GM12878 (cell line): ENCODE data around the gene ASCC1. TPM values are rescaled to one million over a fixed set of nuclear protein-coding genes. Genes with fewer than 3 reads are reported as not detected.

Experiments
- ATAC-seq: fragments of 200-7000 bp; cut with Tn5 transposase; 3 replicates; pipeline ENCODE4 v1.9.1; 2020; ENCODE audit warnings: mild to moderate bottlenecking, moderate library complexity
- BruUV-seq: library from RNA; stranded (reverse); fragments of 400-500 nt; replicated peaks from 2 replicates; lab custom pipeline; 2021; lab: Mats Ljungman, UMichigan
- CTCF ChIA-PET: fragments of 300-600 bp; sonication (Branson Sonifier 250); formaldehyde crosslinking; extraction: SDS; loops from one replicate; lab custom pipeline; 2021; ENCODE audit warnings: inconsistent platforms; lab: Yijun Ruan, JAX
- POLR2A ChIA-PET: fragments of 350-600 bp; formaldehyde crosslinking; extraction: SDS; loops from one replicate; lab custom pipeline; 2021; ENCODE audit warnings: inconsistent platforms; lab: Charles Lee
- RAD21 ChIA-PET: fragments of 300-600 bp; sonication (Branson Sonifier 250); formaldehyde crosslinking; loops from one replicate; lab custom pipeline; 2023; ENCODE audit warnings: antibody characterized with exemption; ENCODE audit not compliant: unreplicated experiment; lab: Charles Lee
- SMC1A ChIA-PET: fragments of 300-600 bp; sonication (Branson Sonifier 250); formaldehyde crosslinking; loops from one replicate; lab custom pipeline; 2023; ENCODE audit not compliant: unreplicated experiment, uncharacterized antibody; lab: Charles Lee
- DNase-seq: peaks from one replicate; pipeline ENCODE4 v3.0.0-alpha.2; 2011; ENCODE audit warnings: low read depth, low spot score
- FAIRE-seq: peaks from 3 replicates; lab custom pipeline; 2011; peaks lifted over from hg19 to GRCh38; lab: Jason Lieb, UNC
- H2AFZ ChIP-seq: 2 replicates; pipeline ENCODE4 v1.6.0; 2011; ENCODE audit warnings: low read depth, low read length, control low read depth; ENCODE audit not compliant: control insufficient read depth
- H3K27ac ChIP-seq: 2 replicates; pipeline ENCODE4 v1.5.1; 2011; ENCODE audit warnings: control low read depth; ENCODE audit not compliant: control insufficient read depth, insufficient read depth
- H3K27me3 ChIP-seq, 2 experiments: replicated peaks in 1 of 2; 2 replicates each; pipeline versions ENCODE4 v1.6.0 to v1.6.1; 2011; ENCODE audit warnings: low read length in 1 of 2; ENCODE audit not compliant: control insufficient read depth in 2 of 2, insufficient read depth in 2 of 2
- H3K36me3 ChIP-seq, 2 experiments: 2 replicates each; pipeline ENCODE4 v1.5.1; 2011; ENCODE audit warnings: low read length in 1 of 2; ENCODE audit not compliant: control insufficient read depth in 2 of 2, insufficient read depth in 2 of 2
- H3K4me1 ChIP-seq: 2 replicates; pipeline ENCODE4 v1.6.1; 2011; ENCODE audit warnings: mild to moderate bottlenecking, low read length, moderate library complexity, mixed read lengths; ENCODE audit not compliant: control insufficient read depth, insufficient read depth
- H3K4me2 ChIP-seq: 2 replicates; pipeline ENCODE4 v1.6.0; 2011; ENCODE audit warnings: control low read depth; ENCODE audit not compliant: control insufficient read depth, insufficient read depth
- H3K4me3 ChIP-seq: fragments of 200-600 bp; sonication (generic); 2 replicates; pipeline ENCODE4 v1.5.1; 2016
- H3K79me2 ChIP-seq: 2 replicates; pipeline ENCODE4 v1.6.0; 2011; ENCODE audit warnings: low read length; ENCODE audit not compliant: control insufficient read depth, insufficient read depth
- H3K9ac ChIP-seq: 2 replicates; pipeline ENCODE4 v1.8.0; 2011; ENCODE audit warnings: low read length, control low read depth, mixed read lengths; ENCODE audit not compliant: control insufficient read depth, insufficient read depth
- H3K9me3 ChIP-seq: replicated peaks from 3 replicates; pipeline ENCODE4 v1.5.1; 2011; ENCODE audit warnings: mild to moderate bottlenecking, low read length; ENCODE audit not compliant: control insufficient read depth, insufficient read depth
- H4K20me1 ChIP-seq: 2 replicates; pipeline ENCODE4 v1.6.0; 2011; ENCODE audit not compliant: control insufficient read depth, insufficient read depth
- BCL3 ChIP-seq: IDR thresholded peaks from 2 replicates; pipeline ENCODE4 v1.6.1; 2011; ENCODE audit warnings: borderline replicate concordance, low read depth, mild to moderate bottlenecking, moderate library complexity, low read length; ENCODE audit not compliant: insufficient read depth, poor library complexity, severe bottlenecking
- CREB1 ChIP-seq: IDR thresholded peaks from 2 replicates; pipeline ENCODE4 v1.6.1; 2012; ENCODE audit warnings: low read depth, mild to moderate bottlenecking, inconsistent platforms
- E2F4 ChIP-seq: IDR thresholded peaks from 2 replicates; pipeline ENCODE4 v1.6.1; 2012; ENCODE audit warnings: low read depth, low read length, improper control_type of control experiment
- ETV6 ChIP-seq, 2 experiments: fragments of 450-650 bp in 1 of 2; IDR thresholded peaks in 1 of 2; conservative IDR thresholded peaks in 1 of 2; 2 replicates each; pipeline ENCODE4 v1.6.1; 2014; ENCODE audit warnings: antibody characterized with exemption in 1 of 2, borderline replicate concordance in 1 of 2, low read depth in 1 of 2, mild to moderate bottlenecking in 1 of 2, moderate library complexity in 1 of 2
- NBN ChIP-seq: fragments of 450-650 bp; IDR thresholded peaks from 2 replicates; pipeline ENCODE4 v1.6.1; 2016
- NFYA ChIP-seq: IDR thresholded peaks from 2 replicates; pipeline ENCODE4 v1.6.1; 2011; ENCODE audit warnings: low read depth, mild to moderate bottlenecking, low read length, improper control_type of control experiment, borderline replicate concordance
- RBBP5 ChIP-seq: fragments of 200-600 bp; sonication (generic); conservative IDR thresholded peaks from 2 replicates; pipeline ENCODE4 v1.6.1; 2016
- SIX5 ChIP-seq: IDR thresholded peaks from 2 replicates; pipeline ENCODE4 v1.6.1; 2011; ENCODE audit warnings: mild to moderate bottlenecking, low read depth, low read length, moderate library complexity; ENCODE audit not compliant: severe bottlenecking
- SKIL ChIP-seq: fragments of 450-650 bp; IDR thresholded peaks from 2 replicates; pipeline ENCODE4 v1.6.1; 2017; ENCODE audit warnings: mild to moderate bottlenecking, low read depth, inconsistent platforms; ENCODE audit not compliant: poor library complexity, severe bottlenecking
- SMC3 ChIP-seq: IDR thresholded peaks from 2 replicates; pipeline ENCODE4 v1.6.1; 2011; ENCODE audit warnings: low read length, improper control_type of control experiment, borderline replicate concordance
- SPI1 ChIP-seq: IDR thresholded peaks from 2 replicates; pipeline ENCODE4 v1.6.1; 2011; ENCODE audit warnings: low read depth, mild to moderate bottlenecking, low read length, moderate library complexity, borderline replicate concordance; ENCODE audit not compliant: insufficient read depth
- TCF3 ChIP-seq: IDR thresholded peaks from 2 replicates; pipeline ENCODE4 v1.6.1; 2012; ENCODE audit warnings: low read depth, mild to moderate bottlenecking, low read length, borderline replicate concordance; ENCODE audit not compliant: insufficient read depth
- ZBED1 ChIP-seq: IDR thresholded peaks from 2 replicates; pipeline ENCODE4 v1.6.1; 2016; ENCODE audit warnings: borderline replicate concordance
- WGBS: methylation state at CpG from one replicate; pipeline ENCODE4 v1.1.6; 2016; ENCODE audit warnings: low lambda C conversion rate; ENCODE audit not compliant: insufficient replicate concordance, insufficient coverage; ENCODE audit errors: missing lambda C conversion rate; 5-methylcytosine and 5-hydroxymethylcytosine counted together
- in situ Hi-C: fragments of 300-500 bp; cut with MboI; formaldehyde crosslinking; loops from 9 replicates; pipeline ENCODE4 v1.14.3; 2018; ENCODE audit warnings: mixed read lengths
- intact Hi-C: fragments of 100-400 bp; cut with micrococcal nuclease; formaldehyde crosslinking; loops from one replicate; pipeline ENCODE4 v1.14.2; 2022; ENCODE audit not compliant: unreplicated experiment
- polyA plus RNA-seq, 11 experiments: library from polyadenylated mRNA; depleted of rRNA in 4 of 11; unstranded in 6 of 11; stranded (reverse) in 5 of 11; fragments of >200 nt; fragmentation: Nextera tagmentation in 4 of 11; fragmentation: Illumina TruSeq in 1 of 11; extraction: Ambion mirVana in 4 of 11; extraction: Trizol in 1 of 11; gene quantifications; 1 replicate in 1 of 11; 2 replicates in 10 of 11; pipeline versions ENCODE4 v1.2.1 to v1.2.3, GENCODE V29; 2011 to 2016; ENCODE audit warnings: inconsistent platforms in 2 of 11, missing spikeins in 2 of 11, low read depth in 1 of 11
- total RNA-seq, 4 experiments: library from RNA; depleted of rRNA in 3 of 4; stranded (reverse); fragments of >200 nt in 3 of 4; fragmentation: Illumina TruSeq in 1 of 4; extraction: Trizol in 1 of 4; gene quantifications; 2 replicates each; pipeline versions ENCODE4 v1.2.1 to v1.2.3, GENCODE V29; 2013 to 2021
- TF ChIP-seq, protein P1 (sequence below): IDR thresholded peaks from 2 replicates; pipeline ENCODE4 v1.6.1; 2011; ENCODE audit warnings: low read depth, mild to moderate bottlenecking, low read length, moderate library complexity, borderline replicate concordance; ENCODE audit errors: extremely low read depth

The ASCC1 gene
- total and polyA plus RNA-seq, 10 of the 15 experiments (the other 5 are each of a cell fraction or from before 2014, with no cell fraction given) = 23.3 to 80.6 (median 42.8) TPM

- Histone ChIP-seq H3K4me1 (peaks cover 29% of the 10 kb centered on the region), H3K27ac (peak overlapping the region; percentile 47), H2AFZ (no peak overlapping the region), H3K9ac (no peak overlapping the region), H3K4me3 (no peak overlapping the region), H3K27me3 (no peaks in the 10 kb centered on the region), H3K9me3 (no peaks in the 10 kb centered on the region), H4K20me1 (no peaks in the 10 kb centered on the region), H3K79me2 (peaks cover 51% of the 10 kb centered on the region), H3K4me2 (peak overlapping the region; percentile 43), H3K36me3 (peaks cover 1 to 22% of the 10 kb centered on the region in 2 experiments; a peak in 3 of 4 replicates)
- FAIRE-seq = peak; percentile 71
- ChIA-PET CTCF (interaction anchor here (0.6 to 9.7 kb wide), 31 partner anchors 9 to 597 kb away, joined by 3 to 127 read pairs (median 5); no protein-coding TSS in a partner anchor), SMC1A (interaction anchor here (0.6 to 9.4 kb wide), 28 partner anchors 10 to 327 kb away, joined by 3 to 122 read pairs (median 4); partner anchors contain the start of gene DDIT4), POLR2A (interaction anchor here (0.6 to 2.1 kb wide), 10 partner anchors 13 to 175 kb away, joined by 3 to 6 read pairs (median 4); no protein-coding TSS in a partner anchor), RAD21 (interaction anchor here (0.7 to 10.2 kb wide), 22 partner anchors 17 to 327 kb away, joined by 3 to 129 read pairs (median 6); partner anchors contain the start of gene DDIT4)
- in situ Hi-C loops = no loop called here
- intact Hi-C loops = loop anchor here (2.0 kb wide), 3 partner anchors 25 to 91 kb away; no protein-coding TSS in a partner anchor
- BruUV-seq = no TSS peak
- DNase-seq = no peak
- 26% methylated on average over 1 of the region's 1 CpG for WGBS
- ATAC-seq = peak; percentile 71
- no peak for TF ChIP-seq NFYA
- no peak for TF ChIP-seq E2F4
- TF ChIP-seq SPI1 = peak; percentile 43; the same call in 1 of the 2 replicates
- TF ChIP-seq RBBP5 = no peak
- TF ChIP-seq, protein P1, sequence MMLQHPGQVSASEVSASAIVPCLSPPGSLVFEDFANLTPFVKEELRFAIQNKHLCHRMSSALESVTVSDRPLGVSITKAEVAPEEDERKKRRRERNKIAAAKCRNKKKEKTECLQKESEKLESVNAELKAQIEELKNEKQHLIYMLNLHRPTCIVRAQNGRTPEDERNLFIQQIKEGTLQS = no peak
- no peak for TF ChIP-seq ZBED1
- TF ChIP-seq CREB1 = 0 out of 2 replicates have a peak, but pooled peaks have one; percentile 38
- TF ChIP-seq BCL3 = no peak
- TF ChIP-seq SMC3 = no peak
- no peak for TF ChIP-seq SKIL
- no peak for TF ChIP-seq TCF3
- no peak for TF ChIP-seq NBN
- TF ChIP-seq ETV6 (conservative IDR thresholded peaks at IDR 0.05 in 1 of 2, IDR thresholded peaks at IDR 0.05 in 1 of 2; ENCODE audit: borderline replicate concordance in 1 of 2, low read depth in 1 of 2) = peak in 1 of 2 experiments; percentile 51; a peak in 1 of 4 replicates
- no peak for TF ChIP-seq SIX5
Measured at GRCh38 chr10:72223743-72224101, 7.6 kb upstream of the ASCC1 start.
